Motor neuron (in vitro differentiated cells): ENCODE results near the gene TSPAN11. TPM values are rescaled to one million over a fixed set of nuclear protein-coding genes. Genes with fewer than 3 reads are reported as not detected.

Source experiments
- ATAC-seq, 8 experiments: fragments of 200-7000 bp; cut with Tn5 transposase; replicated peaks in 6 of 8; 2 replicates each; pipeline ENCODE4 v1.8.0; 2021; ENCODE audit warnings: mild to moderate bottlenecking in 8 of 8, moderate library complexity in 8 of 8
- H3K27ac ChIP-seq, 2 donors: fragments of 250-450 bp; sonication (Bioruptor Pico); 2 replicates each; pipeline ENCODE4 v1.9.0; 2021; ENCODE audit warnings: antibody characterized with exemption in 2 of 2, mild to moderate bottlenecking in 2 of 2, moderate library complexity in 1 of 2
- H3K4me1 ChIP-seq, 2 donors: fragments of 250-450 bp; sonication (Bioruptor Pico); replicated peaks in 1 of 2; 2 replicates each; pipeline ENCODE4 v1.6.1; 2021; ENCODE audit warnings: antibody characterized with exemption in 2 of 2, mild to moderate bottlenecking in 2 of 2, moderate library complexity in 1 of 2
- H3K4me3 ChIP-seq, 5 donors: fragments of 250-450 bp; sonication (Bioruptor Pico); 2 replicates each; pipeline ENCODE4 v1.9.0; 2021; ENCODE audit warnings: antibody characterized with exemption in 5 of 5, mild to moderate bottlenecking in 5 of 5, moderate library complexity in 4 of 5
- WGBS, 10 experiments: fragments of 450-650 bp; shearing (Covaris generic); methylation state at CpG; one replicate each; pipeline ENCODE4 v1.0.0; 2022; 5-methylcytosine and 5-hydroxymethylcytosine counted together
- in situ Hi-C, 9 experiments: fragments of 400-800 bp; cut with MboI; loops; one replicate each; pipeline ENCODE4 v1.15.0; 2021; ENCODE audit warnings: low sequenced_read_pairs in 9 of 9, low pct_unique_long_range_greater_than_20kb in 2 of 9; ENCODE audit not compliant: unreplicated experiment in 9 of 9
- total RNA-seq, 8 experiments: library from RNA; unstranded; fragments of 300-600 nt; gene quantifications; 2 replicates each; pipeline versions ENCODE4 v1.2.3 to v1.2.4, GENCODE V29; 2022

The TSPAN11 gene
- total RNA-seq, 8 experiments from 2014 or later = 4.6 to 42.0 (median 24.2) TPM

DNA sequence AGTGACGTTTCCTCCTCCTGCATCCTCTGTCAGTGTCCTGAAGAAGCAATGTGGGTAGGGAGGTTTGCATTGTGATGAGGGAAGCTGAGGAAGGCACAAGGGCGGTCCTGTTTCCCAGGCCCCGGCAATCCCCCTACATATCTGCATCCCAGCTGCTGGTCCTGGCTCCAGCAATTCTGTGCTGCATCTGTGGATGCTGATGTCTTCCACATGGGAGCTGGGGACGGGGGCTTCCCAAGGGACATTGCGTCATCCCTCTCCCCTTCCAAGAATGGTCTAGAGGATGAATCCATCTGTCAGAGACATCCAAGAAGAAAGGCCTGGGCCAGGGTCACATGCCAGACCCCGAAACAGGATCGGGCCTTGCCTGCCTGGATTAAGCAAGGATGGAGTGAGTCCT, 52.1 kb downstream of the TSPAN11 start:
- Histone ChIP-seq H3K4me3 (no peak overlapping the region), H3K27ac (no peak overlapping the region), H3K4me1 (peaks cover 5 to 15% of the 10 kb centered on the region in 2 donors)
- ATAC-seq = no peak
- 0 to 90% (median 82%) methylated on average over 1 to 3 of the region's 7 CpGs; no CpG with 5 or more reads in 4 of the 10 experiments for WGBS, 10 experiments
- in situ Hi-C loops = loop anchor here in 4 of 9 experiments (25.0 kb wide), 1 partner anchor 116 kb away; no protein-coding TSS in a partner anchor

DNA sequence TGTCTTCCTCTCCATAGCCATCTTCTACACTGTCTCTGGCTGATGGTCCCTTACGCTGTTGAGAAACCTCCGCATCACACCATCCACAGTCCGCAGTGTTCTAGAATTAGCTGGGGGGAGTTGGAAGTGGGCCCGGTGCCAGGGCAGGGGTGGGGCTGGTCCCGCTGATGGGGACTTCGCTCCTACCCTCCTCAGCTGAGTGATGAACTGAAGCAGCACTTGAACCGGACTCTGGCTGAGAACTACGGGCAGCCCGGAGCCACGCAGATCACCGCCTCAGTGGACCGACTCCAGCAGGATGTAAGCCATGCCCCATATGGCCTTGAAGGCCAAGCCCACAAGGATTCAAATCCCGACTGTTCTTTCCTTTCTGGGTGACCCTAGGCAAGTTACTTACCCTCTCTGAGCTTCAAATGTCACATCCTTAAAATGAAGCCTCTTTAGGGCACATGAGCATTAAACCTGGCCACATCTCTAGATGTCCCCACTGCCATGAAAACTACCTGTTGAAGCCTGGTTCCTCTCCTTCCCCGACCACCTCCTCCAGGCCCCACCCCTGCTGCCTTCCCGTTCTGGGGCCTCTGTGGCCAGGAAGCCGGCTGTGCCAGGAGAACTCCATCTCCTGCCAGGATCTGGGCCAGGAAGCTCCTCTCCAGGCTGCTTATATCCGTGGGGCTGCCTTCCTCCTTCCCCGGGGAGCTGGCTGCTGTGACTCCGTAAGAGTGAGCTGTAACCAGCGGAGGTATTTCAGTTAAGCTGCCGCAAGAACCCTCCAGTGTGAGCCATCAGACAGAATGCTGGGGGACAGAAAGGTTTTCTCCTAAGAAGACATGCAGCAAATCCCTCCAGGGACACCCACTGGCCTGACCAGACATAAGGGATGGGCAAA, 53.1 kb downstream of the TSPAN11 start:
- in situ Hi-C loops = loop anchor here in 5 of 9 experiments (10.0 to 25.0 kb wide), 2 partner anchors 117 to 125 kb away; no protein-coding TSS in a partner anchor
- Histone ChIP-seq H3K4me1 (peaks cover 5 to 15% of the 10 kb centered on the region in 2 donors), H3K4me3 (no peak overlapping the region), H3K27ac (no peak overlapping the region)
- peak in 1 of 8 experiments; percentile 14 for ATAC-seq
- WGBS, 10 experiments = 0 to 93% (median 80%) methylated on average over 1 to 6 of the region's 21 CpGs; no CpG with 5 or more reads in 4 of the 10 experiments

DNA sequence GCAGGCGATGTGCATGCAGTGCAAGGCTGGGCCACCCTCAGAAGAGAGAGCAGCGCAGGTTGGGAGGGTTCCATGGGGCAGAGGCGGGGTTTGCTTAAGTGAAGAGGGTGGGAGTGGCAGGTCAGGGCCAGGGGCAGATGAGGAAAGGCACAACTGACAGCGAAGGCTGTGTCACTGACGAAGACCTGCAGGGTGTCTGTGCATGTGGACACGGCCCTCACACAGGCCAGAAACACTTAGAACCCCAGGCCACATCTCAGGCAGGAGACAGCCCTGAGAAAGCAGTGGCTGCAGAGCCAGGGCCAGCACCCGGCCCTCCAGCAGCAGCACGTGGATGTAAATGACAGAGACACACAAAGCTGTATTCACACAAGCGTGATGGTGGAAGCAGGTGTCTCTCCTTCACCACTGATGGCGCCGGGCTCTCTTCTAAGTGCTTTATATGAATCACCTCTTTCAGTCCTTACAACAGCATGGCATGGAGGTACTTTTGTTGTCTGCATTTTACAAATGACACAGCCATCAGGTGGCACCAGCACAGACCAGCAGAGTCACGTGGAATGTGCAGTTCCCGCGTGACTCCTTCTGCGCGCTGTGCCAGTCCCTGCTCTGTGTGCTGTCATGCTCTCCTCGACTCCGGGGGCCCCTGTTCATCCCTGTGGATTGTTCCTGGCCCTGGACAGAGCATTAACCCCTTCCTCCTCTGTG, 54.6 kb downstream of the TSPAN11 start:
- Histone ChIP-seq H3K4me3 (no peak overlapping the region), H3K27ac (peak overlapping the region in 1 of 2 donors; percentile 24), H3K4me1 (peaks cover 5 to 15% of the 10 kb centered on the region in 2 donors)
- in situ Hi-C loops = loop anchor here in 5 of 9 experiments (10.0 to 25.0 kb wide), 2 partner anchors 119 to 126 kb away; no protein-coding TSS in a partner anchor
- 20 to 98% (median 67%) methylated on average over 2 to 11 of the region's 18 CpGs; no CpG with 5 or more reads in 2 of the 10 experiments for WGBS, 10 experiments
- peak in 6 of 8 experiments; percentile 10 to 81 (median 75) for ATAC-seq

DNA sequence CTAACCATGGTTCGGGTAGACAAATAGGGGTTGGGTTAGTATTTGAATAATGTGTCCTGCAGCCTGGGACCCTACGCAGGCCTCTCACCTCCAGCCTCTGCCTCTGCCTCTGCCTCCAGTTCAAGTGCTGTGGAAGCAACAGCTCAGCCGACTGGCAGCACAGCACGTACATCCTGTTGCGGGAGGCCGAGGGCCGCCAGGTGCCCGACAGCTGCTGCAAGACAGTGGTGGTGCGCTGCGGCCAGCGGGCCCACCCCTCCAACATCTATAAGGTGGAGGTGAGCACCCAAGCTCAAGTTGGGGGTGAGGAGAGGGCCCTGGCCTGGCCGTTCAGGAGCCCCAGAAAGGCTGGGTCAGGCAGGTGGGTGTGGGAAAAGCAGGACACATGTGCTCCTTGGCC, 55.9 kb downstream of the TSPAN11 start:
- Histone ChIP-seq H3K4me1 (peaks cover 5 to 15% of the 10 kb centered on the region in 2 donors), H3K4me3 (no peak overlapping the region), H3K27ac (no peak overlapping the region)
- ATAC-seq = no peak
- in situ Hi-C loops = loop anchor here in 5 of 9 experiments (10.0 to 25.0 kb wide), 2 partner anchors 120 to 128 kb away; no protein-coding TSS in a partner anchor
- WGBS, 10 experiments = 60 to 100% (median 98%) methylated on average over 1 to 8 of the region's 12 CpGs; no CpG with 5 or more reads in 7 of the 10 experiments

DNA sequence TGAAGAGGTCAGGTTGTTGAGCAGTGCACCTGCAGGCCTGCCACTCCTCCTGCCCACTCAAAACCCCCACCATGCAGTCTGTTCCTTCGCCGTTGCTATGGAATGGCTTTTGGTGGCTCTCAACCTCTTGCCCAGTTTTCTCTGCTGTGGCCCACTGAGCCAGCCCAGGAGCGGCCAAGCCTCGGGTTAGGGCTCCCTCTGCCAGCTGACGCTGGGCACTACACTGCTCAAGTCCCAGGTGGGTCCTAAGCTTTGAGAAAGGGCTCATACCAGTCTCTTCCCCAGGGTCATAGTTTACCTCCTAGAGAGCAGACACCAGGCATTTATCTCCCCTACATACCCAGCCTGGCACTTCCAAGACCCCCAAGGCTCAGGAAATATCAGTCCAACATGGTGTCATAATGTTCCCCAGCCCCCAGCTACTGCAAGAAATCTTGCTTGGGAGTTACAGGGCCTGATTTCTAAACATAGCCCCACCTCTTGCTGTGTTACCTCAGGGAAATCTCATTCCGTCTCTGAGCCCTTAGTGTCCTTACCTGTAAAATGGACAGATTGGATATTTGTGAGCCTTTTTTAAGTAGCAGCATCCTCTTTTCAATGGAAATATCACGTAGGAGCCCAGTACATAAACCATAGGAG, 59.4 kb downstream of the TSPAN11 start:
- no peak overlapping the region for H3K4me3 ChIP-seq
- peak; percentile 33 to 81 (median 53) for ATAC-seq
- no peak overlapping the region for H3K27ac ChIP-seq
- peaks cover 3 to 9% of the 10 kb centered on the region in 2 donors for H3K4me1 ChIP-seq
- in situ Hi-C loops = loop anchor here in 5 of 9 experiments (10.0 to 25.0 kb wide), 2 partner anchors 124 to 131 kb away; no protein-coding TSS in a partner anchor
- 0 to 100% (median 61%) methylated on average over 1 to 4 of the region's 7 CpGs; no CpG with 5 or more reads in 3 of the 10 experiments for WGBS, 10 experiments

DNA sequence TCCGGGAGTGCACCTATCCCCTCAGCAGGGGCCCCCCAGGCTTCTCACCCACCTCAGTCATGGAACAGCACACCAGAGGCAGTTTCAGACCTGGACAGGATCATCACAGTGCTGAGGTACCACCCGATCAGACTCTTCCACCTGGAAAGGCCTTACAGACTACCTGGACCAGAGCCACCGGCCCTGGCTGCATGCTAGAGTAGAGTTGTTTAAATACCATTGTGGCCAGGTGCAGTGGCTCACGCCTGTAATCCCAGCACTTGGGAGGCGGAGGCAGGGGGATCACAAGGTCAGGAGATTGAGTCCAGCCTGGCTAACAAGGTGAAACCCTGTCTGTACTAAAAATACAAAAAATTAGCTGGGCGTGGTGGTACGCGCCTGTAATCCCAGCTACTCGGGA, 61.5 kb downstream of the TSPAN11 start:
- 60 to 88% (median 72%) methylated on average over 2 to 4 of the region's 9 CpGs; no CpG with 5 or more reads in 6 of the 10 experiments for WGBS, 10 experiments
- Histone ChIP-seq H3K4me1 (no peaks in the 10 kb centered on the region), H3K27ac (no peak overlapping the region), H3K4me3 (no peak overlapping the region)
- ATAC-seq = no peak
- in situ Hi-C loops = loop anchor here in 5 of 9 experiments (10.0 to 25.0 kb wide), 2 partner anchors 126 to 133 kb away; no protein-coding TSS in a partner anchor

DNA sequence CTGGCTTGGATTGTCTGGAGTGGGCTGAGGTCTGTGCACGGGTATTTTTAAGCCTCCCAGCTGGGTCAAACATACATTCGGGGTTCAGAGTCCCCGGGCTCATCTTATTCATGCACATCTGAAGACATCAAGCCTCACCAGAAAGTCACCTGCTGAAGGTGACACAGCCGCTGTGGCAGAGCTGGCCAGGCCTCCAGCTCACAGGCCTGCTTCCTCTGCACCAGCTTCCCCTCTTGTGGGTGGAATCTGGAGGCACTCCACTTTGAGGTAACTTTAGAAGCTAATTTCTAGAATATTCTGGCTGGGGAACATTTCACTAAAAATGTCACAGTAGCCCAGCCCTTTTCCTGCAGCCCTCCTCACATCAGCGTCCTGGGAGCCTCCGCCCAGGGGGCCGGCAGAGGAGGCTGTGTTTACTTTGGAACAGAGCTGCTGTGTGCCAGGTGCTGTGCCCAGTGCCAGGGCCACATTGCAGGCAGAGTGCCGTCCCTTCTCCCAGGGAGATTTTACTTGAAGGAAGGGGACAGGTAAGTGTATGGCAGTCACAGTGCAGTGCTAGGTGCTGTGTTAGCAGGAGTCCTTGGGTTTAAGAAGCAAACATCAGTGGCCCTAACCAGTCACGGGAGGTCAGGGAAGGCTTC, 62.2 kb downstream of the TSPAN11 start:
- in situ Hi-C loops = loop anchor here in 5 of 9 experiments (10.0 to 25.0 kb wide), 2 partner anchors 126 to 134 kb away; no protein-coding TSS in a partner anchor
- no peak for ATAC-seq
- Histone ChIP-seq H3K4me3 (no peak overlapping the region), H3K4me1 (no peaks in the 10 kb centered on the region), H3K27ac (no peak overlapping the region)
- 31 to 86% (median 81%) methylated on average over 2 to 7 of the region's 9 CpGs; no CpG with 5 or more reads in 3 of the 10 experiments for WGBS, 10 experiments

DNA sequence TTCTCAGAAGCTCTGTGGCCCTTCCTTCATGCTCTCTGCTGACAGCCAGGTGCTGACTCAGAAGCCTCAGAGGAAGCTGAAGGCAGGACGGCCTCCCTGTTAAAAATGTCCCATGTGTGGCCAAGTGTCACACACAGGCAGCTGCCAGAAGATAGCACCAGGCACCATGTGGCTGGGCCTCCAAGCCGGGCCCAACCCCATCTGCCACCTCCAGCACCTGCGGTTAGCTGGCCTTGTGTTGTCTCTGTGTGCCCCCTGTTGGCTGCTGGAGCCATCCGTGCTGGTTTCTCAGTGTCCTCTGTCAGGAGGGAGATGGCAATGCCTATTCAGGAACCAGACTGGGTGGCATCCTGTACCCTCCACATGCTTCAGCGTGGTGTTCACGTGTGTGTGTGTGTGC, 63.2 kb downstream of the TSPAN11 start:
- H3K4me3 ChIP-seq = no peak overlapping the region

DNA sequence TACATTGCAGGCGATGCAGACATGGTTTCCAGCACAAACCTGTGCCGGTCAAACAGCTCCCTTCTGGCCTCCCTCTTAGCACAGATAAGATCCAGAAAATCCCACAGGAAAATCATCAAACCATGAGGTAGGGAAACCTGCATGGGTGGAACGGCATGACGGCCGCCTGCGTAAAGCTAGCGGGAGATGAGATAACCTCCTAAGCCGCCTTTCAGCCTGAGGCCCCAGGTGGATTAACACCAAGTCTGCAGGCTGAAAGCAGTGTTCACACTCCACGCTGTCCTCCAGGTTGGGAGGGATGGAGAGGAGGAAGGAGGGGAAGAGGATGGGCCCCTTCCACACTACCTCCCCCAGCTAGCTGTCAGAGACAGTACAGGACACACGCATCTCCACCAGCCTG, 63.8 kb downstream of the TSPAN11 start:
- H3K4me3 ChIP-seq = no peak overlapping the region
- no peak for ATAC-seq
- in situ Hi-C loops = loop anchor here in 4 of 9 experiments (25.0 kb wide), 1 partner anchor 128 kb away; no protein-coding TSS in a partner anchor
- no peaks in the 10 kb centered on the region for H3K4me1 ChIP-seq
- WGBS, 10 experiments = 67 to 100% (median 99%) methylated on average over 1 to 8 of the region's 10 CpGs; no CpG with 5 or more reads in 6 of the 10 experiments
- no peak overlapping the region for H3K27ac ChIP-seq

More for the DNA sequence above, 63.2 kb downstream of the TSPAN11 start:
- Histone ChIP-seq H3K4me1 (no peaks in the 10 kb centered on the region), H3K27ac (no peak overlapping the region)
- WGBS, 10 experiments = 17 to 43% (median 27%) methylated on average over 1 to 3 of the region's 6 CpGs; no CpG with 5 or more reads in 7 of the 10 experiments
- ATAC-seq = peak in 7 of 8 experiments; percentile 7 to 89 (median 64)
- in situ Hi-C loops = loop anchor here in 5 of 9 experiments (10.0 to 25.0 kb wide), 2 partner anchors 127 to 135 kb away; no protein-coding TSS in a partner anchor

DNA sequence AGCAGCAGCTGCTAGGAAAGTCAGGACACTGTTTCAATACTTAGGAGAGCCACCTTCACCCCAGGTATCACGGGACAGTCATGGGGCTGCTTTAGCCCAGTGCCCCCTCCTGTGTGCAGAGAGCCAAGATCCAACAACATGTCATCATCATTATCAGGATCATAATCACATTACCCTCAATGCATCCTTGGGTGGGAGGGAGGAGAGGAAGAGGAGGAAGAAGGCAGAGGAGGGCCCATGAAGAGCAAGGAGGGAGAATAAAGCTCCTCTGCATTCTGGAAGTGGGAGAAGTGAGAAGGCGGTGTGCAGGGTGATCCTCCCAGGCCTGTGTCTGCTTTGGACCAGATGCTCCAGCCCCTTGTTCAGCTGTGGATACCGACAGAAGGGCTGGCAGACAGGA, 64.2 kb downstream of the TSPAN11 start:
- 40 to 100% (median 96%) methylated on average over 1 to 2 of the region's 3 CpGs; no CpG with 5 or more reads in 6 of the 10 experiments for WGBS, 10 experiments
- in situ Hi-C loops = loop anchor here in 4 of 9 experiments (25.0 kb wide), 1 partner anchor 128 kb away; no protein-coding TSS in a partner anchor
- Histone ChIP-seq H3K4me1 (no peaks in the 10 kb centered on the region), H3K27ac (no peak overlapping the region), H3K4me3 (no peak overlapping the region)
- ATAC-seq = no peak

DNA sequence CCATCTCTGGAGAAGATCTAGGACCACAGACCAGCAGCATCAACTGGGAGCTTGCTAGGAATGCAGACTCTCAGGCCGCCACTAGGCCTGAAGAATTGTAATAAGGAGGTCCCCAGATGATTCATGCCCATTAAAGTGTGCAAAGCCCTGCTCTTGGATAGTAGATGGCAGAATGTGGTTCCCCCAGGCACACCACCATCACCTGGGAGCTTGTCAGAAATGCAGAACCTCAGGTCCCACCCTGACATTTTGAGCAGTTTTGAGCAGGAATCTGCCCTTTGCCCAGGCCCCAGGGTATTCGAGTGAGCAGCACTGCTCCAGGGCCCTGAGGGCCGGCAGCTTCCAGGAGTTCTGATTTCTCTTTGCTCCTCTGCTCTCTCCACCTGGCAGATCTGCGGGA, 64.9 kb downstream of the TSPAN11 start:
- no peak for ATAC-seq
- WGBS, 10 experiments = 63 to 100% (median 89%) methylated on average over 1 to 2 of the region's 4 CpGs; no CpG with 5 or more reads in 6 of the 10 experiments
- in situ Hi-C loops = loop anchor here in 4 of 9 experiments (25.0 kb wide), 1 partner anchor 129 kb away; no protein-coding TSS in a partner anchor
- Histone ChIP-seq H3K27ac (no peak overlapping the region), H3K4me1 (peaks cover 0 to 4% of the 10 kb centered on the region in 2 donors), H3K4me3 (no peak overlapping the region)
